HL-60 (cell line): Measurements from ENCODE around the gene CENPC.

Experiments
- DNase-seq, 2 experiments: peaks; one replicate each; pipeline ENCODE4 v3.0.0-alpha.2; 2010 to 2020; ENCODE audit warnings: low read depth in 1 of 2, low spot score in 1 of 2
- H3K27ac ChIP-seq: fragments of 250-450 bp; sonication (Bioruptor Pico); replicated peaks from 2 replicates; pipeline ENCODE4 v1.5.1; 2020; ENCODE audit warnings: mild to moderate bottlenecking, moderate library complexity
- H3K27me3 ChIP-seq: fragments of 250-450 bp; sonication (Bioruptor Pico); 2 replicates; pipeline ENCODE4 v1.5.1; 2021; ENCODE audit warnings: mild to moderate bottlenecking, moderate library complexity; ENCODE audit not compliant: insufficient read depth, poor library complexity, severe bottlenecking
- H3K4me3 ChIP-seq: replicated peaks from 2 replicates; pipeline ENCODE4 v1.5.1; 2011; ENCODE audit warnings: mild to moderate bottlenecking, control low read depth, low read length; ENCODE audit not compliant: insufficient read depth
- GABPA ChIP-seq: IDR thresholded peaks from 2 replicates; pipeline ENCODE4 v1.6.1; 2012; ENCODE audit warnings: low read depth
- POLR2AphosphoS5 ChIP-seq: IDR thresholded peaks from 2 replicates; pipeline ENCODE4 v1.6.1; 2012; ENCODE audit warnings: low read depth
- SPI1 ChIP-seq: IDR thresholded peaks from 2 replicates; pipeline ENCODE4 v1.6.1; 2012; ENCODE audit warnings: low read depth, mild to moderate bottlenecking, borderline replicate concordance
- TF ChIP-seq, protein P1 (sequence below): IDR thresholded peaks from one replicate; pipeline ENCODE4 v1.5.1; 2011; ENCODE audit warnings: low read length, control low read depth, inconsistent platforms; ENCODE audit not compliant: insufficient read depth
- TF ChIP-seq, protein P2 (sequence below): IDR thresholded peaks from 2 replicates; pipeline ENCODE4 v1.6.1; 2012; ENCODE audit warnings: low read depth; ENCODE audit not compliant: insufficient replicate concordance

CENPC gene

DNA sequence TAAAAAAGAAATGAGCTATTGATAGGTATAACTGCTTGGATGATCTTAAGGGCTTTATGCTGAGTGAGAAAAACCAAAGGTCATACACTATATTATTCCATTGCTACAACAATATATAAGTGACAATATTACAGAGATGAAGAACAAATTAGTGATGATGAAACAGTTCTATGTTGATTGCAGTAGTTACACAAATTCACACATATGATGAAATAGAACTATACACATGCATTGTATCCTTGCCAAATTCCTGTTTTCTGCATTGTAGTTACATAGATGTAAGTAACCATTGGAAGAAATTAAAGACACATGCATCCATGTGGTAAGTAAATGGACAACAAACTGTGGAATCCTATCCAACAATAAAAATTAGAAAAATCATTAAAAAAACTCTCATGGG is 76.5 kb downstream of the CENPC start:
- H3K27ac ChIP-seq: no peak overlapping the region
- no peaks in the 10 kb centered on the region for H3K27me3 ChIP-seq
- no peak for DNase-seq
- no peak for TF ChIP-seq POLR2AphosphoS5
- H3K4me3 ChIP-seq: no peak overlapping the region

DNA sequence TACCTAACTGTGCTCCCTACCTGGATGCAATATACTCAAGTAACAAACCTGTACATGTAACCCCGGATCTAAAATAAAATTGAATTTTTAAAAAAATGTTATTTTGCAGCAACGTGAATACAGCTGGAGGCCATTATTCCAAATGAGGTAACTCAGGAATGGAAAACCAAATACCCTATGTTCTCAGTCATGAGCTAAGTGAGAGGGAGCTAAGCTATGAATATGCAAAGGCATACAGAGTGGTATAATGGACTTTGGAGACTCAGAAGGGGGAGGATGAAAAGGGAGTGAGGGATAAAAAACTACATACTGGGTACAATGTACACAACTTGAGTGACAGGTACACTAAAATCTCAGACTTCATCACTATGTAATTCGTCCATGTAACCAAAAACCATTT is 78.6 kb downstream of the CENPC start:
- Histone ChIP-seq H3K27me3 (no peaks in the 10 kb centered on the region), H3K4me3 (no peak overlapping the region), H3K27ac (no peak overlapping the region)
- no peak for DNase-seq
- TF ChIP-seq, protein P1, sequence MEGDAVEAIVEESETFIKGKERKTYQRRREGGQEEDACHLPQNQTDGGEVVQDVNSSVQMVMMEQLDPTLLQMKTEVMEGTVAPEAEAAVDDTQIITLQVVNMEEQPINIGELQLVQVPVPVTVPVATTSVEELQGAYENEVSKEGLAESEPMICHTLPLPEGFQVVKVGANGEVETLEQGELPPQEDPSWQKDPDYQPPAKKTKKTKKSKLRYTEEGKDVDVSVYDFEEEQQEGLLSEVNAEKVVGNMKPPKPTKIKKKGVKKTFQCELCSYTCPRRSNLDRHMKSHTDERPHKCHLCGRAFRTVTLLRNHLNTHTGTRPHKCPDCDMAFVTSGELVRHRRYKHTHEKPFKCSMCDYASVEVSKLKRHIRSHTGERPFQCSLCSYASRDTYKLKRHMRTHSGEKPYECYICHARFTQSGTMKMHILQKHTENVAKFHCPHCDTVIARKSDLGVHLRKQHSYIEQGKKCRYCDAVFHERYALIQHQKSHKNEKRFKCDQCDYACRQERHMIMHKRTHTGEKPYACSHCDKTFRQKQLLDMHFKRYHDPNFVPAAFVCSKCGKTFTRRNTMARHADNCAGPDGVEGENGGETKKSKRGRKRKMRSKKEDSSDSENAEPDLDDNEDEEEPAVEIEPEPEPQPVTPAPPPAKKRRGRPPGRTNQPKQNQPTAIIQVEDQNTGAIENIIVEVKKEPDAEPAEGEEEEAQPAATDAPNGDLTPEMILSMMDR: no peak
- TF ChIP-seq POLR2AphosphoS5 (no peak), GABPA (no peak), SPI1 (no peak)
- TF ChIP-seq, protein P2, sequence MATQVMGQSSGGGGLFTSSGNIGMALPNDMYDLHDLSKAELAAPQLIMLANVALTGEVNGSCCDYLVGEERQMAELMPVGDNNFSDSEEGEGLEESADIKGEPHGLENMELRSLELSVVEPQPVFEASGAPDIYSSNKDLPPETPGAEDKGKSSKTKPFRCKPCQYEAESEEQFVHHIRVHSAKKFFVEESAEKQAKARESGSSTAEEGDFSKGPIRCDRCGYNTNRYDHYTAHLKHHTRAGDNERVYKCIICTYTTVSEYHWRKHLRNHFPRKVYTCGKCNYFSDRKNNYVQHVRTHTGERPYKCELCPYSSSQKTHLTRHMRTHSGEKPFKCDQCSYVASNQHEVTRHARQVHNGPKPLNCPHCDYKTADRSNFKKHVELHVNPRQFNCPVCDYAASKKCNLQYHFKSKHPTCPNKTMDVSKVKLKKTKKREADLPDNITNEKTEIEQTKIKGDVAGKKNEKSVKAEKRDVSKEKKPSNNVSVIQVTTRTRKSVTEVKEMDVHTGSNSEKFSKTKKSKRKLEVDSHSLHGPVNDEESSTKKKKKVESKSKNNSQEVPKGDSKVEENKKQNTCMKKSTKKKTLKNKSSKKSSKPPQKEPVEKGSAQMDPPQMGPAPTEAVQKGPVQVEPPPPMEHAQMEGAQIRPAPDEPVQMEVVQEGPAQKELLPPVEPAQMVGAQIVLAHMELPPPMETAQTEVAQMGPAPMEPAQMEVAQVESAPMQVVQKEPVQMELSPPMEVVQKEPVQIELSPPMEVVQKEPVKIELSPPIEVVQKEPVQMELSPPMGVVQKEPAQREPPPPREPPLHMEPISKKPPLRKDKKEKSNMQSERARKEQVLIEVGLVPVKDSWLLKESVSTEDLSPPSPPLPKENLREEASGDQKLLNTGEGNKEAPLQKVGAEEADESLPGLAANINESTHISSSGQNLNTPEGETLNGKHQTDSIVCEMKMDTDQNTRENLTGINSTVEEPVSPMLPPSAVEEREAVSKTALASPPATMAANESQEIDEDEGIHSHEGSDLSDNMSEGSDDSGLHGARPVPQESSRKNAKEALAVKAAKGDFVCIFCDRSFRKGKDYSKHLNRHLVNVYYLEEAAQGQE: no peak

DNA sequence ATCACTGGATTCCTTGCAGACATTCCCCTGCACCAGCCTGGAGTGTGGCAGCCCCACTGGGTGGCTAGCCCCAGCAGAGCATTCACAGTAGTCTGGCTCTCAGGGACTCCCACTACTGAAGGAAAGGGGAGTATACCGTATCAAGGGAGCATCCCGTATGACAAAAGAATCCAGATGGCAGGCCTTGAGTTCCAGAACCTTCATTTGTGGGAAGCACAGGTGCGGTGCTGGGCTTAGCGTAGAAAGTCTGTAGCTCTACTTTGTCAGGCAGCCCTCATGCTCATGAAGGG is 79.6 kb downstream of the CENPC start:
- TF ChIP-seq, protein P1: no peak
- TF ChIP-seq, protein P2: no peak
- TF ChIP-seq POLR2AphosphoS5: no peak; the same call in 1 of the 2 replicates
- no peak for TF ChIP-seq GABPA
- no peak for TF ChIP-seq SPI1
- DNase-seq: no peak

DNA sequence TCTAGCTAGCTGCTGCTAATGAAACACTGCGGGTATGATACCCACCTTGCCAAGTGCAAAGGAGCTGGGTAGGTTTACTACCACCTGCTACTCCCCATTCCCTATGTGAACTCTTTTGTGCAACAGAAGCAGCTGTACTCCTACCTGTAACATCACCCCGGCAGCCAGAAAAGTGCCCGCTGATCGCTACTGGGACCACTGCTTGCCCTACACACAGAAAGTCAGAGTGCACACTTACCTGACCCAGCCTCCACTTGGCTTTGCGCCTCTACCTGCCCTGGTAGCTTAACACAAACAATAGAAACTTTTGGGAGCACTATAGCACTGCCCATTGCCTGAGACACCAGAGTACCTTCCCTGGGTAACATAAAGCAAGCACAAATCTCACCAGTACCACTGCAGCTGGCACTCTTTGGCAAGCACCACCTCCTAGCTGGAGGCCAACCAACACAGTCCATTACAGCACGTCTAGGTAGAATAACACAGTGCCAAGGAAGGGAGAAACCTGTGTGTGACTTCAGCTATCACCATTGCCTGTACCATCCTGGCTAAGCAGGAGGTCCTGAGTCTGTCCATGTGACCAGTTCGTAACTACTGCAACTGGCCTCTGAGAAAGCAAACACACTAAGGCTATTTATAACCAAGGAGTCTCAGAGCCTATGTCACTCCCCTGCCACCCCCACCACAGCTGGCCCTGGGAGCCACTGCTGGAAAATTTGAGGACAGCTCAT is 80.1 kb downstream of the CENPC start:
- Histone ChIP-seq H3K27ac (no peak overlapping the region), H3K4me3 (no peak overlapping the region), H3K27me3 (no peaks in the 10 kb centered on the region)
- TF ChIP-seq SPI1: no peak
- no peak for TF ChIP-seq GABPA
- TF ChIP-seq, protein P2: no peak
- no peak; the same call in 1 of the 2 replicates for TF ChIP-seq POLR2AphosphoS5
- TF ChIP-seq, protein P1: no peak
- no peak for DNase-seq

More for the DNA sequence above, 79.6 kb downstream of the CENPC start:
- Histone ChIP-seq H3K27ac (no peak overlapping the region), H3K4me3 (no peak overlapping the region), H3K27me3 (no peaks in the 10 kb centered on the region)
